Fibroblast of the aortic adventitia (primary cell): ENCODE results near the gene C16orf92. TPM values are rescaled to one million over a fixed set of nuclear protein-coding genes. Genes with fewer than 3 reads are reported as not detected.

ENCODE experiments used
- DNase-seq: peaks from one replicate; pipeline ENCODE4 v3.0.0-alpha.2; 2010; ENCODE audit warnings: low read depth
- H3K4me3 ChIP-seq: 2 replicates; pipeline ENCODE4 v1.5.1; 2011; ENCODE audit warnings: low read depth, mild to moderate bottlenecking, control low read depth, low read length, moderate library complexity
- CTCF ChIP-seq: IDR thresholded peaks from 2 replicates; pipeline ENCODE4 v1.5.1; 2011; ENCODE audit warnings: mild to moderate bottlenecking, low read length, control low read depth, inconsistent platforms; ENCODE audit not compliant: insufficient read depth
- total RNA-seq: library from RNA; depleted of rRNA; stranded (reverse); fragments of >200 nt; gene quantifications from 2 replicates; pipeline ENCODE4 v1.2.3, GENCODE V29; 2012; ENCODE audit warnings: low replicate concordance

Gene C16orf92
- total RNA-seq, 1 donor: not detected

GRCh38 chr16:29977063-29977825 is 45.8 kb upstream of the C16orf92 start:
- H3K4me3 ChIP-seq: peak overlapping the region; percentile 92
- DNase-seq: no peak
- no peak for TF ChIP-seq CTCF

GRCh38 chr16:29978081-29978480 is 44.9 kb upstream of the C16orf92 start:
- no peak overlapping the region for H3K4me3 ChIP-seq
- TF ChIP-seq CTCF: no peak
- DNase-seq: no peak

GRCh38 chr16:29978564-29979270 is 44.3 kb upstream of the C16orf92 start:
- H3K4me3 ChIP-seq: no peak overlapping the region
- no peak for TF ChIP-seq CTCF
- no peak for DNase-seq

- no peak for TF ChIP-seq CTCF
- H3K4me3 ChIP-seq: no peak overlapping the region
- no peak for DNase-seq
Measured at GRCh38 chr16:29982560-29983419, 40.2 kb upstream of the C16orf92 start.

GRCh38 chr16:29983420-29984136 is 39.4 kb upstream of the C16orf92 start:
- no peak overlapping the region for H3K4me3 ChIP-seq
- DNase-seq: peak; percentile 75
- TF ChIP-seq CTCF: no peak

- H3K4me3 ChIP-seq: no peak overlapping the region
- DNase-seq: no peak
- no peak for TF ChIP-seq CTCF
Measured at GRCh38 chr16:29984137-29984763, 38.7 kb upstream of the C16orf92 start.
